HepG2 (cell line): ENCODE results near the gene HNRNPAB. TPM values are rescaled to one million over a fixed set of nuclear protein-coding genes. Genes with fewer than 3 reads are reported as not detected.

ENCODE experiments used
- ADNP ChIP-seq: sonication (generic); formaldehyde crosslinking; IDR thresholded peaks from 2 replicates; pipeline ENCODE4 v1.4.0; 2020; ENCODE audit warnings: missing genetic modification reagents
- ARID5B ChIP-seq: IDR thresholded peaks from 2 replicates; pipeline ENCODE4 v1.4.0; 2020; ENCODE audit warnings: mild to moderate bottlenecking, missing genetic modification reagents
- DNMT1 ChIP-seq: sonication (generic); formaldehyde crosslinking; IDR thresholded peaks from 2 replicates; pipeline ENCODE4 v1.5.1; 2020; ENCODE audit warnings: mild to moderate bottlenecking, missing genetic modification reagents
- DNMT3B ChIP-seq: conservative IDR thresholded peaks from 2 replicates; pipeline ENCODE4 v1.6.1; 2016; ENCODE audit warnings: missing biosample characterization, control low read depth
- E2F1 ChIP-seq: sonication (generic); formaldehyde crosslinking; IDR thresholded peaks from 2 replicates; pipeline ENCODE4 v1.5.0; 2020; ENCODE audit warnings: missing genetic modification reagents
- ESRRA ChIP-seq: sonication (generic); formaldehyde crosslinking; IDR thresholded peaks from 2 replicates; pipeline ENCODE4 v1.5.1; 2020; ENCODE audit warnings: mild to moderate bottlenecking, low read depth, missing genetic modification reagents
- HIVEP1 ChIP-seq: sonication (generic); formaldehyde crosslinking; IDR thresholded peaks from 2 replicates; pipeline ENCODE4 v1.4.0; 2020; ENCODE audit warnings: mild to moderate bottlenecking, missing genetic modification reagents
- HNF4G ChIP-seq, 2 experiments: sonication (generic) in 1 of 2; formaldehyde crosslinking in 1 of 2; IDR thresholded peaks; 2 replicates each; pipeline versions ENCODE4 v1.4.0 to v1.6.1; 2011 to 2020; ENCODE audit warnings: borderline replicate concordance in 2 of 2, low read depth in 2 of 2, mild to moderate bottlenecking in 2 of 2, low read length in 1 of 2, missing genetic modification reagents in 1 of 2, moderate library complexity in 1 of 2
- HOXD1 ChIP-seq: sonication (generic); formaldehyde crosslinking; IDR thresholded peaks from 2 replicates; pipeline ENCODE4 v1.5.0; 2020; ENCODE audit warnings: missing genetic modification reagents
- PBX2 ChIP-seq: IDR thresholded peaks from 2 replicates; pipeline ENCODE4 v1.6.1; 2016; ENCODE audit warnings: control low read depth
- PCBP1 ChIP-seq: fragments of 200-400 bp; formaldehyde crosslinking; IDR thresholded peaks from 2 replicates; pipeline ENCODE4 v1.6.1; 2017; ENCODE audit warnings: mild to moderate bottlenecking, low read depth, low read length, borderline replicate concordance
- PCBP2 ChIP-seq: fragments of 200-400 bp; formaldehyde crosslinking; optimal IDR thresholded peaks from 2 replicates; pipeline ENCODE3; 2018; ENCODE audit warnings: low read length, low read depth; ENCODE audit not compliant: poor library complexity, severe bottlenecking
- SIN3B ChIP-seq: fragments of 150-350 bp; IDR thresholded peaks from 2 replicates; pipeline ENCODE4 v1.6.1; 2014; ENCODE audit warnings: low read length
- SRY ChIP-seq: sonication (generic); formaldehyde crosslinking; IDR thresholded peaks from 2 replicates; pipeline ENCODE4 v1.8.0; 2022; ENCODE audit warnings: mild to moderate bottlenecking, missing genetic modification reagents
- TFAP4 ChIP-seq: sonication (generic); IDR thresholded peaks from 2 replicates; pipeline ENCODE4 v1.6.1; 2016; ENCODE audit warnings: low read depth, borderline replicate concordance
- TFDP1 ChIP-seq: IDR thresholded peaks from 2 replicates; pipeline ENCODE4 v1.6.1; 2016; ENCODE audit warnings: missing compliant biosample characterization, missing genetic modification reagents, borderline replicate concordance
- ZNF543 ChIP-seq: sonication (generic); formaldehyde crosslinking; IDR thresholded peaks from 2 replicates; pipeline ENCODE4 v1.4.0; 2020; ENCODE audit warnings: mild to moderate bottlenecking, missing genetic modification reagents
- ZNF773 ChIP-seq: sonication (generic); formaldehyde crosslinking; IDR thresholded peaks from 2 replicates; pipeline ENCODE4 v1.4.0; 2020; ENCODE audit warnings: missing genetic modification reagents, borderline replicate concordance
- ZNF841 ChIP-seq: sonication (generic); formaldehyde crosslinking; IDR thresholded peaks from 2 replicates; pipeline ENCODE4 v1.8.1; 2023; ENCODE audit warnings: missing genetic modification reagents, borderline replicate concordance
- ZSCAN12 ChIP-seq: sonication (generic); formaldehyde crosslinking; IDR thresholded peaks from 2 replicates; pipeline ENCODE4 v1.9.0; 2021; ENCODE audit warnings: mild to moderate bottlenecking, missing genetic modification reagents
- polyA plus RNA-seq, 8 experiments: library from polyadenylated mRNA; depleted of rRNA in 3 of 8; stranded (reverse) in 7 of 8; unstranded in 1 of 8; fragments of >200 nt; fragmentation: Illumina TruSeq in 4 of 8; extraction: Trizol in 4 of 8; gene quantifications; 2 replicates each; pipeline versions ENCODE4 v1.2.1 to v1.2.3, GENCODE V29; 2011 to 2016; ENCODE audit warnings: low read depth in 4 of 8, missing spikeins in 1 of 8, mixed read lengths in 1 of 8; ENCODE audit not compliant: insufficient read depth in 1 of 8
- total RNA-seq, 5 experiments: library from RNA; depleted of rRNA; stranded (reverse); fragments of >200 nt; fragmentation: Illumina TruSeq; extraction: Trizol; gene quantifications; 2 replicates each; pipeline ENCODE4 v1.2.3, GENCODE V29; 2016; ENCODE audit warnings: low read depth in 1 of 5

The HNRNPAB gene
- total and polyA plus RNA-seq, 2 of the 13 experiments (the other 11 are each of a cell fraction or from before 2014, with no cell fraction given) = 62.6 to 111 TPM

- TF ChIP-seq DNMT3B (CRISPR knock-in tag) (peak; percentile 64; the same call in 1 of the 2 replicates), ZSCAN12 (CRISPR knock-in tag) (peak; percentile 55; the same call in 1 of the 2 replicates), SRY (no peak), PBX2 (CRISPR knock-in tag) (peak; percentile 98), ESRRA (CRISPR knock-in tag) (peak; percentile 55; the same call in 1 of the 2 replicates), ADNP (CRISPR knock-in tag) (no peak), PCBP2 (no peak), HOXD1 (CRISPR knock-in tag) (peak; percentile 61; the same call in 1 of the 2 replicates), SIN3B (no peak), ARID5B (CRISPR knock-in tag) (peak; percentile 62; the same call in 1 of the 2 replicates), E2F1 (CRISPR knock-in tag) (peak; percentile 99), ZNF841 (peak; percentile 49; the same call in 1 of the 2 replicates), TFAP4 (peak; percentile 39; the same call in 1 of the 2 replicates), ZNF543 (peak; percentile 78), TFDP1 (peak; percentile 97), DNMT1 (CRISPR knock-in tag) (0 out of 2 replicates have a peak, but pooled peaks have one; percentile 22), HNF4G (IDR thresholded peaks at IDR 0.05; ENCODE audit: borderline replicate concordance, low read depth, low read length) (no peak), HNF4G (CRISPR knock-in tag; IDR thresholded peaks at IDR 0.05; ENCODE audit: borderline replicate concordance, low read depth) (peak; percentile 82; the same call in 1 of the 2 replicates), HIVEP1 (CRISPR knock-in tag) (peak; percentile 74), ZNF773 (CRISPR knock-in tag) (0 out of 2 replicates have a peak, but pooled peaks have one; percentile 14), PCBP1 (peak; percentile 85; the same call in 1 of the 2 replicates)
Measured at GRCh38 chr5:178204182-178204934, at the start of gene HNRNPAB (continued).
